ENCODE measurements around the gene SNAP47.

Gene SNAP47

GRCh38 chr1:227728892-227729143 lies 6.4 kb upstream of the SNAP47 start:
- H3K27me3 ChIP-seq (ENCODE audit: insufficient read depth, low read length, poor library complexity, severe bottlenecking): no peaks in the 10 kb centered on the region
- peak overlapping the region; percentile 27; the same call in 1 of the 2 replicates for H2AFZ ChIP-seq (ENCODE audit: low read length)
- peaks cover 9% of the 10 kb centered on the region for H3K4me1 ChIP-seq (ENCODE audit: insufficient read depth, low read length, poor library complexity, severe bottlenecking)
- peak overlapping the region; percentile 70 for H3K9ac ChIP-seq (ENCODE audit: low read depth, low read length, poor library complexity, severe bottlenecking)
- peaks cover 16% of the 10 kb centered on the region for H3K79me2 ChIP-seq (ENCODE audit: insufficient read depth, low read length)
- H3F3A ChIP-seq (ENCODE audit: low read depth): no peaks in the 10 kb centered on the region
- no peaks in the 10 kb centered on the region for H3K9me3 ChIP-seq (ENCODE audit: insufficient read depth, low read depth, low read length)
- H3K36me3 ChIP-seq (ENCODE audit: insufficient read depth, low read length): no peaks in the 10 kb centered on the region
- peaks cover 10% of the 10 kb centered on the region for H4K20me1 ChIP-seq (ENCODE audit: insufficient read depth, low read length, poor library complexity, severe bottlenecking)
- no peaks in the 10 kb centered on the region for H3K9me2 ChIP-seq (replicated peaks; ENCODE audit: low read depth, low read length)
- no peak for TF ChIP-seq CTCF (conservative IDR thresholded peaks at IDR 0.05; ENCODE audit: low read length)
- no peak for TF ChIP-seq EZH2phosphoT487 (IDR thresholded peaks at IDR 0.05; ENCODE audit: borderline replicate concordance)
- H3K4me3 ChIP-seq (ENCODE audit: low read length, poor library complexity, severe bottlenecking): peak overlapping the region; percentile 68
- peak overlapping the region; percentile 71 for H3K4me2 ChIP-seq (ENCODE audit: low read depth, low read length, poor library complexity, severe bottlenecking)

- peaks cover 15% of the 10 kb centered on the region for H4K20me1 ChIP-seq (ENCODE audit: insufficient read depth, low read length, poor library complexity, severe bottlenecking)
- H3K4me1 ChIP-seq (ENCODE audit: insufficient read depth, low read length, poor library complexity, severe bottlenecking): peaks cover 13% of the 10 kb centered on the region
- no peaks in the 10 kb centered on the region for H3F3A ChIP-seq (ENCODE audit: low read depth)
- H3K9me3 ChIP-seq (ENCODE audit: insufficient read depth, low read depth, low read length): no peaks in the 10 kb centered on the region
- no peak overlapping the region for H2AFZ ChIP-seq (ENCODE audit: low read length)
- H3K4me3 ChIP-seq (ENCODE audit: low read length, poor library complexity, severe bottlenecking): peak overlapping the region; percentile 68
- TF ChIP-seq CTCF (conservative IDR thresholded peaks at IDR 0.05; ENCODE audit: low read length): no peak
- no peak for TF ChIP-seq EZH2phosphoT487 (IDR thresholded peaks at IDR 0.05; ENCODE audit: borderline replicate concordance)
- peak overlapping the region; percentile 71 for H3K4me2 ChIP-seq (ENCODE audit: low read depth, low read length, poor library complexity, severe bottlenecking)
- peaks cover 21% of the 10 kb centered on the region for H3K79me2 ChIP-seq (ENCODE audit: insufficient read depth, low read length)
- no peaks in the 10 kb centered on the region for H3K9me2 ChIP-seq (replicated peaks; ENCODE audit: low read depth, low read length)
- no peaks in the 10 kb centered on the region for H3K27me3 ChIP-seq (ENCODE audit: insufficient read depth, low read length, poor library complexity, severe bottlenecking)
- peak overlapping the region; percentile 70 for H3K9ac ChIP-seq (ENCODE audit: low read depth, low read length, poor library complexity, severe bottlenecking)
- H3K36me3 ChIP-seq (ENCODE audit: insufficient read depth, low read length): no peaks in the 10 kb centered on the region
These were observed 5.9 kb upstream of the SNAP47 start for GRCh38 chr1:227729144-227729880.

- H3F3A ChIP-seq (ENCODE audit: low read depth): no peaks in the 10 kb centered on the region
- H3K9me2 ChIP-seq (replicated peaks; ENCODE audit: low read depth, low read length): no peaks in the 10 kb centered on the region
- H4K20me1 ChIP-seq (ENCODE audit: insufficient read depth, low read length, poor library complexity, severe bottlenecking): peaks cover 16% of the 10 kb centered on the region
- peaks cover 28% of the 10 kb centered on the region for H3K79me2 ChIP-seq (ENCODE audit: insufficient read depth, low read length)
- H2AFZ ChIP-seq (ENCODE audit: low read length): no peak overlapping the region
- H3K36me3 ChIP-seq (ENCODE audit: insufficient read depth, low read length): no peaks in the 10 kb centered on the region
- H3K27me3 ChIP-seq (ENCODE audit: insufficient read depth, low read length, poor library complexity, severe bottlenecking): no peaks in the 10 kb centered on the region
- TF ChIP-seq EZH2phosphoT487 (IDR thresholded peaks at IDR 0.05; ENCODE audit: borderline replicate concordance): no peak
- TF ChIP-seq CTCF (conservative IDR thresholded peaks at IDR 0.05; ENCODE audit: low read length): peak; percentile 73
- H3K4me1 ChIP-seq (ENCODE audit: insufficient read depth, low read length, poor library complexity, severe bottlenecking): peaks cover 13% of the 10 kb centered on the region
- H3K9me3 ChIP-seq (ENCODE audit: insufficient read depth, low read depth, low read length): no peaks in the 10 kb centered on the region
- no peak overlapping the region for H3K9ac ChIP-seq (ENCODE audit: low read depth, low read length, poor library complexity, severe bottlenecking)
- no peak overlapping the region for H3K4me2 ChIP-seq (ENCODE audit: low read depth, low read length, poor library complexity, severe bottlenecking)
- no peak overlapping the region for H3K4me3 ChIP-seq (ENCODE audit: low read length, poor library complexity, severe bottlenecking)
These were observed 5.2 kb upstream of the SNAP47 start for GRCh38 chr1:227729881-227730629.

All from Loucy (cell line).